Activated naive CD8-positive, alpha-beta T cell (primary cell): ENCODE measurements around the gene SGK2.
"Not testable (repeated sequence)": the region's sequence is repeated elsewhere in the genome, so short reads cannot be mapped to it uniquely, and the experiment has no call there.

Experiments used
- H3K27ac Mint-ChIP-seq: one replicate; pipeline ENCODE4 v1.8.0; 2021; ENCODE audit warnings: mixed read lengths
- H3K27me3 Mint-ChIP-seq: one replicate; pipeline ENCODE4 v1.8.0; 2021; ENCODE audit warnings: mixed read lengths
- H3K36me3 Mint-ChIP-seq: one replicate; pipeline ENCODE4 v1.8.0; 2021; ENCODE audit warnings: mixed read lengths
- H3K4me1 Mint-ChIP-seq: one replicate; pipeline ENCODE4 v1.8.0; 2021; ENCODE audit warnings: low read depth, mixed read lengths
- H3K4me3 Mint-ChIP-seq: one replicate; pipeline ENCODE4 v1.8.0; 2021; ENCODE audit warnings: mild to moderate bottlenecking, mixed read lengths
- H3K9me3 Mint-ChIP-seq: one replicate; pipeline ENCODE4 v1.8.0; 2021; ENCODE audit warnings: low read depth, mixed read lengths

Gene SGK2

DNA sequence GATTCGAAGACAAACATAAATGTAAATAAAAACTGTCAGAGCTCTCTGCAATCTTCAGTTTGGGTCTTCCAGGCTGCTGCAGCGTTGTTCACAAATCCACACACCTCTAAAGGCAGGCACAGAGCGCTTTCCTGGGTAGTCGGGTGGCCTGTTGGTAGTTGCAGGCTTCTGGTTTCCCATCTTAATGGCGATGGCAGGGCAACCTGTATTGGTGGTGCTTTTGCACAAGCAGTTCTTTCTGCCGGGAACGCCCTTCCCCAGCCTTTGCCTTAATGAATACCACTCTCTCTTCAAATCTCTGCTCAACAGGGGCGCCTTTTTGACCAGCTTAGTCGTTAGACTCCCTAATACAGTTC, 31.2 kb downstream of the SGK2 start:
- Mint-ChIP-seq H3K9me3 (no peaks in the 10 kb centered on the region), H3K4me1 (peaks cover 13% of the 10 kb centered on the region), H3K27me3 (peaks cover 2% of the 10 kb centered on the region), H3K36me3 (peaks cover 7% of the 10 kb centered on the region), H3K4me3 (peak overlapping the region; percentile 93), H3K27ac (peak overlapping the region; percentile 94)

DNA sequence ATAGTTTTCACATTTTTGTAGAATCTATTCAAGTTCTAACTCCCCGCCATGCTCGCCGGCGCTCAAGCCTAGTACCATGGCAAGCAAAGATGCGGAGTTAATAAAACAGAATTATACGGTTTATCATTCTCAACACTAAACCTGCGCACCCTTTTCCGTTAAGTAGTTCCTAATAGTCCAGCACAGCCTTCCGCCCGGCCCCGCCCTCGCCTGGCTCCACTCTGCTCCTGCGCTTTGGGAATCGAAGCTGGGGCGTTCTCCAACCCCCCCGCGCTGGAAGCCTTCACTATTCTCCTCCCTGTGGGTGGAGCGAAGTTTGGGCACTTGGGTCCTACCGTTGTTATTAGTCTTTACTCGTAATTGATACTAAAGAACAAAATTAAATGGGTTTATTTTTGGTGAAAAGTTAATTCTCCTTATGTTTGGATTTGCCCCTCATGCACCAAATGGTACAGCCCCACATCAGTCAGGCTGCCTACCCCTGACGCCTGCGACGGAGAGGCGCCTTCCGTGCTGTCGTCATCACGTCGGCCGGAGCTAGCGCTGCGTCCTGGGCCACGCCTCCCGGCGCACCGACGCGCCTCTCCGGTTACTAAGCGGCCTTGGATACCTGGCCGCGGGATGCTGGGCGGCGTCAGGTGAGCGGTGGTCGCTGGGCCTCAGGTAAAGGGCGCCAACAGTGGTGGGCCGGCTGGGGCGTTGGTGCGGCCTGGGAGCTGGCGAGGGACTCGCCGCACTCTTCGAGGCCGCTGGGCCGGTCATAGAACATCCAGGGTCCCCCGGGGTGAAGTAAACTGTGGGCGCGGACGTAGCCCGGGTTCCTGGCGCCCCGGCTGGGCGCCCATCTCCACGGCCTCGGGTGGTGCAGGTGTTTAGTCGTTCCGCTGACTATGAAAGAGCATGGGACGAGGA, 31.8 kb downstream of the SGK2 start, which contains the start of gene IFT52:
Gene IFT52 (plus strand): TSS at position 546 of the 912 bp plus-strand sequence. CDS start 3,762 bp downstream, outside the sequence.
- H3K4me3 Mint-ChIP-seq = peak within 1 kb of the TSS; percentile 93
- H3K36me3 Mint-ChIP-seq = peaks cover 7% of the 10 kb centered on the region
- H3K4me1 Mint-ChIP-seq = peaks cover 13% of the 10 kb centered on the region
- no peaks in the 10 kb centered on the region for H3K9me3 Mint-ChIP-seq
- peak within 1 kb of the TSS; percentile 94 for H3K27ac Mint-ChIP-seq
- H3K27me3 Mint-ChIP-seq = peaks cover 2% of the 10 kb centered on the region

DNA sequence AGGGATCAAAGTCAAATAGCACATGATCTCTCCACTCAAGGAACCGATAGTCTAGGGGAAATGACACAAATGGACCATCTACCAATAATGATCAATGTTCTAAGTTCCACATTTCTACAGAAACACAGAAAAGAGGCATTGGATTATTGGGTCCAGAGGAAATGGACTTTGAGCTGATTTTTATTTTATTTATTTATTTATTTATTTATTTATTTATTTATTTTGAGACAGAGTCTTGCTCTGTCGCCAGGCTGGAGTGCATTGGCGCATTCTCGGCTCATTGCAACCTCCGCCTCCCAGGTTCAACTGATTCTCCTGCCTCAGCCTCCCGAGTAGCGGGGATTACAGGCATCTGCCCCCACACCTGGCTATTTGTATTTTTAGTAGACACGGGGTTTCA, 43.1 kb downstream of the SGK2 start:
- H3K4me3 Mint-ChIP-seq, H3K9me3 Mint-ChIP-seq, H3K4me1 Mint-ChIP-seq, H3K27me3 Mint-ChIP-seq, H3K27ac Mint-ChIP-seq, H3K36me3 Mint-ChIP-seq: not testable (repeated sequence)

DNA sequence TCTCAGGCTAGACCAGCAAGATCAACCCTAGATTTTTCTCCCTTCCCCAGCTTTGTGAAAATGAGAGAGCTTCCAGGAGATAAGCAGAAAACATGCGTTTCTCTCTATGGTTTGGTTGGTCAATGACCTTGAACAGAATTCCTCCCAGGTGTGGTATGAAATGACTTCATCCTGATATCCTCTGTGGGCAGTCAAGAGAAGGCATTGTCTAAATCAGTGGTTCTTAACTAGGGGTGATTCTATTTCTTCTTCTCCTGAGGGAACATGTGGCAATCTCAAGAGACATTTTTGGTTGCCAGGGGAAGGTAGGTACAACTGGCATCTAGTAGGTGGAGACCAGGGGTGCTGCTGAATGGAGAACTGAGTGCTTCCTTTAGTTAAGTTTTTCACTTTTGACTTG, 44.3 kb downstream of the SGK2 start:
- peaks cover 2% of the 10 kb centered on the region for H3K36me3 Mint-ChIP-seq

DNA sequence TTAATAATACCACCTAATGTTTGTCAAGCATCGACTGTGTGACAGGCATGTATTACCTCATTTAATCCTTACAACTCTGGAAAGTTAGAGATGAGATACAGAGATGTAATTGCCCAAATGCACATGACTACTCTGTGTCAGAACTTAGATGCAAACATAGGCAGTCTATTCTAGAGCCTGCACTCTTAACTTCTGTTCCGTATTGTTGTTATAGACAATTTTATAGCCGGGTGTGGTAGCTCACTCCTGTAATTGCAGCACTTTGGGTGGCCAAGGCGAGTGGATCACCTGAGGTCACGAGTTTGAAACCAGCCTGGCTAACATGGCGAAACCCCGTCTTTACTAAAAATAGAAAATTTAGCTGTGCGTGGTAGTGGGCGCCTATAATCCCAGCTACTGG, 46.9 kb downstream of the SGK2 start:
- H3K4me1 Mint-ChIP-seq = no peaks in the 10 kb centered on the region
- no peaks in the 10 kb centered on the region for H3K9me3 Mint-ChIP-seq
- H3K27ac Mint-ChIP-seq = no peak overlapping the region
- peaks cover 2% of the 10 kb centered on the region for H3K36me3 Mint-ChIP-seq
- H3K4me3 Mint-ChIP-seq = no peak overlapping the region
- H3K27me3 Mint-ChIP-seq = no peaks in the 10 kb centered on the region

More for the DNA sequence above, 44.3 kb downstream of the SGK2 start:
- no peaks in the 10 kb centered on the region for H3K27me3 Mint-ChIP-seq
- H3K4me3 Mint-ChIP-seq = no peak overlapping the region
- no peaks in the 10 kb centered on the region for H3K9me3 Mint-ChIP-seq
- no peak overlapping the region for H3K27ac Mint-ChIP-seq
- no peaks in the 10 kb centered on the region for H3K4me1 Mint-ChIP-seq

DNA sequence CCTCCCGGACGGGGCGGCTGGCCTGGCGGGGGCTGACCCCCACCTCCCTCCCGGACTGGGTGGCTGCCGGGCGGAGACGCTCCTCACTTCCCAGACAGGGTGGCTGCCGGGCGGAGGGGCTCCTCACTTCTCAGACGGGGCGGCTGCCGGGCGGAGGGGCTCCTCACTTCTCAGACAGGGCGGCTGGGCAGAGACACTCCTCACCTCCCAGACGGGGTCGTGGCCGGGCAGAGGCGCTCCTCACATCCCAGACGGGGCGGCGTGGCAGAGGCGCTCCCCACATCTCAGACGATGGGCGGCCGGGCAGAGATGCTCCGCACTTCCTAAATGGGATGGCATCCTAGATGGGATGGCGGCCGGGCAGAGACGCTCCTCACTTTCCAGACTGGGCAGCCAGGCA, 48.5 kb downstream of the SGK2 start:
- H3K9me3 Mint-ChIP-seq, H3K27ac Mint-ChIP-seq, H3K4me3 Mint-ChIP-seq, H3K4me1 Mint-ChIP-seq, H3K27me3 Mint-ChIP-seq, H3K36me3 Mint-ChIP-seq: not testable (repeated sequence)

DNA sequence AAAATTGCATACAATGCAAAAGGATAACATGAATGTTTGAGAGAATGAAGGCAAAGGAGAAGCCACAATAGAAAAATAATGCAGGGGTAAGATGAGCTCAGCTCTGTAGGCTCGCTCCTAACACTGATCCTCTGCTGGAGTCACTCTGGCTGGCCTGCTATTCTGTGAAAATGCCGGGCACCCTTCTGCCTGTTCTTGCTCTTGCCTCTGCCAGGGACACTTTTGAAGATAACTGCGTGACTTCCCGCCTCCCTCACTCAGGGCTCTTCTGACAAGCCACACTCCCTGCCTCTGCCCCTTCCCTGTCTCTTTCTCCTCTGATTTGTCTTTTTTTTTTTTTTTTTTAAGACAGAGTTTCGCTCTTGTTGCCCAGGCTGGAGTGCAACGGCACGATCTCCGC, 72.8 kb downstream of the SGK2 start:
- H3K4me1 Mint-ChIP-seq = no peaks in the 10 kb centered on the region
- no peaks in the 10 kb centered on the region for H3K27me3 Mint-ChIP-seq
- no peak overlapping the region for H3K27ac Mint-ChIP-seq
- H3K4me3 Mint-ChIP-seq = no peak overlapping the region
- peaks cover 19% of the 10 kb centered on the region for H3K36me3 Mint-ChIP-seq
- H3K9me3 Mint-ChIP-seq = no peaks in the 10 kb centered on the region
